ENCODE measurements around the gene MUC4.

DNA sequence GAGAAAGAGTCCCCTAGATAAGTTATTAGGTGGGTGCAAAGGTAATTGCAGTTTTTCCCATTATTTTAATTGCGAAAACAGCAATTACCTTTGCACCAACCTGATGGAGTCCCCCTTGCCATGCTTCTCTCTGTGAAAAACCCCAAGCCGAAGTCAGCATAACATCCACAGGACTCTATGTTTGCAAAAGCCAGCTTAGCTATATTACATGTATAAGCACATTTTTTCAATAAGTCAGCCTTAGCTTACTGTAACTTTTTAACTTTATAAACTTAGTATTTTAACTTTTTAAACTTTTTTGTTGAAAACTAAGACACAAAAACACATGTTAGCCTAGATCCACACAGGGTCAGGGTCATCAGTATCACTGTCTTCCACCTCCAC lies 112.3 kb downstream of the MUC4 start:
- no peak for TF ChIP-seq POLR2AphosphoS5 (IDR thresholded peaks at IDR 0.05; ENCODE audit: low read depth, low read length)
- TF ChIP-seq, protein P1, sequence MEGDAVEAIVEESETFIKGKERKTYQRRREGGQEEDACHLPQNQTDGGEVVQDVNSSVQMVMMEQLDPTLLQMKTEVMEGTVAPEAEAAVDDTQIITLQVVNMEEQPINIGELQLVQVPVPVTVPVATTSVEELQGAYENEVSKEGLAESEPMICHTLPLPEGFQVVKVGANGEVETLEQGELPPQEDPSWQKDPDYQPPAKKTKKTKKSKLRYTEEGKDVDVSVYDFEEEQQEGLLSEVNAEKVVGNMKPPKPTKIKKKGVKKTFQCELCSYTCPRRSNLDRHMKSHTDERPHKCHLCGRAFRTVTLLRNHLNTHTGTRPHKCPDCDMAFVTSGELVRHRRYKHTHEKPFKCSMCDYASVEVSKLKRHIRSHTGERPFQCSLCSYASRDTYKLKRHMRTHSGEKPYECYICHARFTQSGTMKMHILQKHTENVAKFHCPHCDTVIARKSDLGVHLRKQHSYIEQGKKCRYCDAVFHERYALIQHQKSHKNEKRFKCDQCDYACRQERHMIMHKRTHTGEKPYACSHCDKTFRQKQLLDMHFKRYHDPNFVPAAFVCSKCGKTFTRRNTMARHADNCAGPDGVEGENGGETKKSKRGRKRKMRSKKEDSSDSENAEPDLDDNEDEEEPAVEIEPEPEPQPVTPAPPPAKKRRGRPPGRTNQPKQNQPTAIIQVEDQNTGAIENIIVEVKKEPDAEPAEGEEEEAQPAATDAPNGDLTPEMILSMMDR (IDR thresholded peaks at IDR 0.05): no peak
- TF ChIP-seq SIN3A (IDR thresholded peaks at IDR 0.05; ENCODE audit: borderline replicate concordance, insufficient read depth, low read depth, low read length): no peak
- TF ChIP-seq, protein P2, sequence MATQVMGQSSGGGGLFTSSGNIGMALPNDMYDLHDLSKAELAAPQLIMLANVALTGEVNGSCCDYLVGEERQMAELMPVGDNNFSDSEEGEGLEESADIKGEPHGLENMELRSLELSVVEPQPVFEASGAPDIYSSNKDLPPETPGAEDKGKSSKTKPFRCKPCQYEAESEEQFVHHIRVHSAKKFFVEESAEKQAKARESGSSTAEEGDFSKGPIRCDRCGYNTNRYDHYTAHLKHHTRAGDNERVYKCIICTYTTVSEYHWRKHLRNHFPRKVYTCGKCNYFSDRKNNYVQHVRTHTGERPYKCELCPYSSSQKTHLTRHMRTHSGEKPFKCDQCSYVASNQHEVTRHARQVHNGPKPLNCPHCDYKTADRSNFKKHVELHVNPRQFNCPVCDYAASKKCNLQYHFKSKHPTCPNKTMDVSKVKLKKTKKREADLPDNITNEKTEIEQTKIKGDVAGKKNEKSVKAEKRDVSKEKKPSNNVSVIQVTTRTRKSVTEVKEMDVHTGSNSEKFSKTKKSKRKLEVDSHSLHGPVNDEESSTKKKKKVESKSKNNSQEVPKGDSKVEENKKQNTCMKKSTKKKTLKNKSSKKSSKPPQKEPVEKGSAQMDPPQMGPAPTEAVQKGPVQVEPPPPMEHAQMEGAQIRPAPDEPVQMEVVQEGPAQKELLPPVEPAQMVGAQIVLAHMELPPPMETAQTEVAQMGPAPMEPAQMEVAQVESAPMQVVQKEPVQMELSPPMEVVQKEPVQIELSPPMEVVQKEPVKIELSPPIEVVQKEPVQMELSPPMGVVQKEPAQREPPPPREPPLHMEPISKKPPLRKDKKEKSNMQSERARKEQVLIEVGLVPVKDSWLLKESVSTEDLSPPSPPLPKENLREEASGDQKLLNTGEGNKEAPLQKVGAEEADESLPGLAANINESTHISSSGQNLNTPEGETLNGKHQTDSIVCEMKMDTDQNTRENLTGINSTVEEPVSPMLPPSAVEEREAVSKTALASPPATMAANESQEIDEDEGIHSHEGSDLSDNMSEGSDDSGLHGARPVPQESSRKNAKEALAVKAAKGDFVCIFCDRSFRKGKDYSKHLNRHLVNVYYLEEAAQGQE (IDR thresholded peaks at IDR 0.05; ENCODE audit: insufficient read depth in 1 of 2, low read depth in 2 of 2, low read length in 1 of 2): no peak
- TF ChIP-seq TCF7L2 (IDR thresholded peaks at IDR 0.05; ENCODE audit: low read depth, low read length): no peak
